GM12874 (cell line): Measurements from ENCODE around the gene MBNL1.

Experiments
- TF ChIP-seq, protein P1 (sequence below): IDR thresholded peaks from 2 replicates; pipeline ENCODE4 v1.5.1; 2011; ENCODE audit warnings: low read depth, mild to moderate bottlenecking, control low read depth, low read length, moderate library complexity; ENCODE audit not compliant: insufficient read depth

Gene MBNL1

DNA sequence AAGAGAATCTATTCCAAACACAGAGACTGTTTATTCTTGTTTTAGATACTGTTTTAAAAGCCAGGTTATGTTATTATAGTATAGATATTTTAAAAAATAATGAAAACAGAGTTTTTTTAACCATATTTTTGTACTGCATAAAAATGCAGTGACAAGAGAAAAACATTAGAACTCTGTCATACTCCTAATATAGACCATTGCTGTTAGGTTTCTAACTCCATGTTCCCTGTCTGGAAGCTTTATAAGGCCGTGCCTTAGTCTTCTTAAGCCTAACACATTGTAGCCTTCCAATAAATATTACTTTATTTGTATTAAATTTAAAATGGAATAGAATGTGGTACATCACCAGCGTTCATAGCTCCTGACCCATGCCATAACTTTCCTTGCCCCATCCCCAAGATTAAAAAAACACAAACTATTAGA, 53.2 kb downstream of the MBNL1 start:
- TF ChIP-seq, protein P1, sequence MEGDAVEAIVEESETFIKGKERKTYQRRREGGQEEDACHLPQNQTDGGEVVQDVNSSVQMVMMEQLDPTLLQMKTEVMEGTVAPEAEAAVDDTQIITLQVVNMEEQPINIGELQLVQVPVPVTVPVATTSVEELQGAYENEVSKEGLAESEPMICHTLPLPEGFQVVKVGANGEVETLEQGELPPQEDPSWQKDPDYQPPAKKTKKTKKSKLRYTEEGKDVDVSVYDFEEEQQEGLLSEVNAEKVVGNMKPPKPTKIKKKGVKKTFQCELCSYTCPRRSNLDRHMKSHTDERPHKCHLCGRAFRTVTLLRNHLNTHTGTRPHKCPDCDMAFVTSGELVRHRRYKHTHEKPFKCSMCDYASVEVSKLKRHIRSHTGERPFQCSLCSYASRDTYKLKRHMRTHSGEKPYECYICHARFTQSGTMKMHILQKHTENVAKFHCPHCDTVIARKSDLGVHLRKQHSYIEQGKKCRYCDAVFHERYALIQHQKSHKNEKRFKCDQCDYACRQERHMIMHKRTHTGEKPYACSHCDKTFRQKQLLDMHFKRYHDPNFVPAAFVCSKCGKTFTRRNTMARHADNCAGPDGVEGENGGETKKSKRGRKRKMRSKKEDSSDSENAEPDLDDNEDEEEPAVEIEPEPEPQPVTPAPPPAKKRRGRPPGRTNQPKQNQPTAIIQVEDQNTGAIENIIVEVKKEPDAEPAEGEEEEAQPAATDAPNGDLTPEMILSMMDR = no peak

DNA sequence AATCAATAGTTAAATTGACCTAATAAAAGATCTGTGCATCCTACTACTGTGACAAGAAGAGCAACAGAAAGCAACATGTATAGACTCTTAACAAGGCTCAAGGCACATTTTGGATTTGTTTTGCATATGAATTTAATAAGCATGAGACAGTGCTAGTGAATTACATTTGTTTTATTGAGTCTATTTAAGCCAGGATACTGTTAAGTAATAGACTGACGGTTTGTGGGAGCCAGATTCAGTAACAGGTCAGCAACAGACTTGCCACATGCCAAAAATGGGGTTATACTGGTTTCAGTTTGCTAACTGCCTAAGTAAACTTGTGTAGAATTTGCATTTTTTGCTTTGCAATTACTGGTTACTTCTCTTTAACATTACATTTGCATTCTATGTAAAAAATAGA, 54.0 kb downstream of the MBNL1 start:
- TF ChIP-seq, protein P1 = no peak

DNA sequence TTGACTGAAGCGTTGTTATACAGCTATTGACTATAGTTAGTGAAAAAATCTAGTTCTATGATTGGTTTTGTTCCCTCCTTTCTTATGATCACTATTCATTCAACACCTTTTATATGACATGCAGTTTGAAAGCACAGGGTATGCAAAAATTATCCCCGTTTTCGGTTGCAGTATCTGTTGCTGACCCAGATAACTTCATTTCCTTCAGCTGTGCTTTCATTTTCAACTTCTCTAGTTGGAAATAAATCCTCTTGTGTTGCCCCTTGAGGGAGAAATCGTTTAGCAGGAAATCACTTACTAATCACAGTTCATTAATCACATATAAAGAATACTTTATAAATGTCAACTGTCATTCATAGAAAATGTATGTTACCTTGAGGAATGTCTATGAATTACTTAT, 55.1 kb downstream of the MBNL1 start:
- TF ChIP-seq, protein P1 = no peak

DNA sequence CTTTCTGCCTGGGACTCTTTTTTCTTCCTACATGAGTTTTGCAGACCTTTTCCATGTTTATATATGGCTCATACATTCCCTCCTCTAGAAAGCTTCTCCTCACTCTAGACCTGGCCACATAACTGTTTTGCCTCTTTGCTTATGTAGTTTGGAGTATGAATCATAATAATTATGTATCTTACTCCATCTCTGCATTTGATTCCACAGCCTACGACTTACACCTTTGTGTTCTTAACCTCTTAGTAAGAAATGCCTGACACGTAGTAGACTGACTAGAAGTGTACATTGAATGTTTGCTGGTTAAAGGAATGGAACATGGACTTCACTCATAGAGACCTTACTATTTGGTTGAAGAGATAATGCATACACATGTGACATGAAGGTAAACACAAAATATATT, 56.4 kb downstream of the MBNL1 start:
- TF ChIP-seq, protein P1 = no peak

DNA sequence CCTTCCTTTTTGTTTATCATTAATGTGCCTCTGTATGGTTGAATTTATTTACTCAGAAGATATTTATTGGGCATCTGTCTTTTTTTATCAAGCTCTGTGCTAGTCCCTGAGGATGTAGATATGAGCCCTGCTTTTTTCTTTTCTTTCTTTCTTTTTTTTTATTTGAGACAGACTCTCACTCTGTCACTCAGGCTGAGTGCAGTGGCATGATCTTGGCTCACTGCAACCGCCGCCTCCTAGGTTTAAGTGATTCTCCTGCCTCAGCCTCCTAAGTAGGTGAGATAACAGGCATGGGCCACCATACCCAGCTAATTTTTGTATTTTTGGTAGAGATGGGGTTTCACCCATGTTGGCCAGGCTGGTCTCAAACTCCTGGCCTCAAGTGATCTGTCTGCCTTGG, 58.5 kb downstream of the MBNL1 start:
- TF ChIP-seq, protein P1 = no peak

DNA sequence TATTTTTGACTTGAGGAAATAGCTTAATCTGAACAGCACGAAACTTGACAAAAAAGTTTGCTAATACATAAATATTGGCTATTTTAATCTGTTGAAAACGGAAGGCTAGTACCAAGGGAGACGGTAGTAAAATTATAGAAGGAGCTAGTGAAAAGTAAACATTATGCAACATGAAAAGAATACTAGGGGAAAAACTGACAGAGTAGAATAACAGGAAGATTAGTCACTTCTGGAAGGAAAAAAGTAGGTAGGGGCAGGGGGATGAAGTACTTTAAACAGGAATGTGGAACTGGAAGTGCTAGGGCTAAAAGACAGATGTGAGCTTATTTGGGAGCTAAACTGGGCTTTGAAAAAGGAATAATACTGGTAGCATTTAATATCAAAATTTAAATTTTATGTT, 60.1 kb downstream of the MBNL1 start:
- TF ChIP-seq, protein P1 = no peak

DNA sequence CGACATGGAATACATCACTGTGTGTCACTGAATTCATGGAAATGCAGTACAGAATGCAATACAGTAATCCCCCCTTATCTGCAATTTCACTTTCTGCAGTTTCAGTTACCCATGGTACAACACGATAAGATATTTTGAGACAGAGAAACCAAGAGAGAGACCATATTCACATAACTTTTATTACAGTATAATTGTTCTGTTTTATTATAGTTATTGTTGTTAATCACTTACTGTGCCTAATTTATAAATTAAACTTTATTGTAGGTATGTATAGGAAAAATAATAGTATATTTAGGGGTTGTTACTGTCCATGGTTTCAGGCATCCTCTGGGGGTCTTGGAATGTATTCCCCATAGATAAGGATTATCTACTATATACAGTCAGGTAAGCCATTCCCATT, 61.8 kb downstream of the MBNL1 start:
- TF ChIP-seq, protein P1 = no peak
